GM21723 (cell line): ENCODE data around the gene ARHGAP10.

Source experiments
- ATAC-seq: cut with Tn5 transposase; IDR thresholded peaks from one replicate; pipeline ENCODE4 v1.9.1; 2021; ENCODE audit warnings: mild to moderate bottlenecking, moderate library complexity; ENCODE audit not compliant: unreplicated experiment

The ARHGAP10 gene

GRCh38 chr4:147731580-147732517 lies at the start of gene ARHGAP10:
Gene ARHGAP10, plus strand, starts transcription at chr4:147732088. Its CDS starts 214 bp downstream, at chr4:147732302.
- peak; percentile 69 for ATAC-seq

DNA sequence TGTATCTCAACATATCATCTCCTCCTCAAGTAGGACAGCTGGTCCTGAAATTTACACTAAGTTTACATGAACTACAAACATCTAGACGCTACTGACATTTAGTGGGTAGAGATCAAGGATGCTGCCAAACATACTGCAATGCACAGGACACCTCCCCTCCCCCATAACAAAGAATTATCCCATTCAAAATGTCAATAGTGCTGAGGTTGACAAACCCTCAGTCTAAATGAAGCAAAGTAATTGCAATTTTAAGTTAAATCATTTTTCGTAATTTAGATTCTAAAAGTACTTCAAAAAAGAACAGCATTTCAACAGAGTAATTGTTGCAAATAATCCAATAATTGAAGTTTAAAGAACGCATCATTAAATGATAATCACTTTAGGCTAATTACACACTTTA lies 49.1 kb upstream of the ARHGAP10 start:
- ATAC-seq = no peak

GRCh38 chr4:147683188-147683591 lies 48.7 kb upstream of the ARHGAP10 start:
- ATAC-seq = no peak

- ATAC-seq = peak; percentile 100
These were observed 47.9 kb upstream of the ARHGAP10 start, which contains the start of gene PRMT9 for GRCh38 chr4:147683717-147684700. Gene PRMT9, minus strand, starts transcription at chr4:147684163. Its CDS starts 176 bp downstream, at chr4:147683987.

GRCh38 chr4:147689067-147689466 lies 42.8 kb upstream of the ARHGAP10 start:
- no peak for ATAC-seq

DNA sequence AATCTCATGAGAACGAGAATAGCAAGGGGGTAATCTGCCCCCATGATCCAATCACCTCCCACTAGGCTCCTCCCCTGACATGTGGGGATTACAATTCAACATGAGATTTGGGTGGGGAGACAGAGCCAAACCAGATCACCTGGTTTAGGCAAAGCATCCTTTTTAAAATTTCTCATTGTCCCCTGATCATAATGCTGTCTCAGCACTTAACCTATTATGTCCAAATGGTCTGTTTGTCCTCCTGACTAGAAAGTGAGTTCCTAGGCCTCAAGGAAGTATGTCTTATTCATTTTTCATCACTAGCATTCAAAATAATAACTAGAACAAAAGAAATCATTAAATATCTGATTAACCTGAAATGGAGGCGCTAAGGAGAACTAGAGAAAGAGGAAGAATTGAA lies 40.1 kb upstream of the ARHGAP10 start:
- ATAC-seq = no peak

DNA sequence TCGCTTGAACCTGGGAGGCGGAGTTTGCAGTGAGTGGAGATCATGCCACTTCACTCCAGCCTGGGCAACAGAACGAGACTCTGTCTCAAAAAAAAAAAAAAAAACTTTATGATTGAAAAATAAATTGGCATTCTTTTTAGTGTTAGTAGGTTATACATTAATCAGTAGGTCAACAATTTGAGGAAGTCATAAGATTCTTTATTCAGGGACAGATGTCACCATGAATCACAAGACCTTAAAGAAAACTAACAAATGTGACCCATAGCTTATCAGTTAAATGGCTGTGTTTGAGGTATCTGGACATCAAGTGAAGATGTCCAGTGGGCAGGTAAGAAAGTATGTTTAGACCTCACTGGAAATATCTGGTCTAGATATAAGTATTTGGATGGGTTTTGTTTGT lies 38.7 kb upstream of the ARHGAP10 start:
- no peak for ATAC-seq

- ATAC-seq = no peak
These were observed 35.0 kb upstream of the ARHGAP10 start for GRCh38 chr4:147696866-147697265.

GRCh38 chr4:147704846-147705245 lies 27.0 kb upstream of the ARHGAP10 start:
- no peak for ATAC-seq

DNA sequence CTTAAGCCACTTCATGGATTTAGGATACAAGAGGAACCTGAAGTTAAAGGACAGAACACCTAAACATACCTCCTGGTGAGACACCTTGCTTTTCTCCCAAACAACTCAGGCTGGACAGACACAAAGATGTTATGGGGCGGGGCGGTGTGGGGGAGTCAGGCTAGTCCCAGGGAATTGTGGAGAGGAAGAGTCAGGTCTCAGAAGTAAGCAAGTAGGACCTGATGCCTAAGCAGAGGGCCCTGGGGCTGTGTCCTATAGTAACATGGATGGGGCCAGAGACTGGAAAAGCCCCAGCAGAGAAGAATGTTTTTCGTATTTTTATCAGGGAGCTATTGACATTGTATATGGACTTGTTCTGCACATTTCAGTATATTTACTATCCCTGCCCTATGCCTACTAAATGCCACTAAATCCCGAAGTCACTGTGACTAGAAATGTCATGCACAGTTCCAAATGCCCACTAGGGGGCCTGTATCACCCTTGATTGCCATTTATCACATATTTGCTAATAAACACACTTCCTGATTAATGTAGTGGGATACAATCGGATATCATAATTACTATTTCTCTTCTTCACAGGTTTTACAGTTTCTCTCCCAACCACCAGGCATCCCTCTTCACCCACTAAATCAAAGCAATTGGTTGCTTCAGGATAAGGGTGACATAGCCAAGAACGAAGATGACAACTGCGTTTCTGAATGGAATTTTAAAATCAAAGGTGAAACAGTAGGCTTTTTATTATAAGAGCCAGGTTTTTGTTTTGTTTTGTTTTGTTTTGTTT lies 23.8 kb upstream of the ARHGAP10 start:
- peak; percentile 77 for ATAC-seq

DNA sequence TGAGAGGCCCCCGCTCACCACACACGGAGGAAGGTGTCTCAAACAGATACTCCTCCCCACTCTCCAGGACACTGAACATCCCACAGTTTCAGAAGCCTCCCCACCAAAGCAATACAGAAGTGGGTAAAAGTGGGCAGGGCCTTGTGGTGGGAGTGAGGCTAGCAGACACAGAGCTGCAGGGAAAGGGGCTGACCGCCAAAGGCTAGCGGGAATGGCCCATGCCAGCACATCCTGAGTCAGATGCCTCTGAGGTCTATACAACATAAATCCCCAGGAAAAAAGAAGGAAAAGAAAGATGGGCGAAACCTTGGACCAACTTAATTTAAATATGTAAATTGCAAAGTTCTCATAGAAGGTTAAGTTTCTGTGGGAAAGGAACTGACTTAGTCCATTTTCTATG lies 21.9 kb upstream of the ARHGAP10 start:
- ATAC-seq = no peak

GRCh38 chr4:147714575-147715401 lies 17.1 kb upstream of the ARHGAP10 start:
- ATAC-seq = no peak

GRCh38 chr4:147717878-147718277 lies 14.0 kb upstream of the ARHGAP10 start:
- ATAC-seq = peak; percentile 91

DNA sequence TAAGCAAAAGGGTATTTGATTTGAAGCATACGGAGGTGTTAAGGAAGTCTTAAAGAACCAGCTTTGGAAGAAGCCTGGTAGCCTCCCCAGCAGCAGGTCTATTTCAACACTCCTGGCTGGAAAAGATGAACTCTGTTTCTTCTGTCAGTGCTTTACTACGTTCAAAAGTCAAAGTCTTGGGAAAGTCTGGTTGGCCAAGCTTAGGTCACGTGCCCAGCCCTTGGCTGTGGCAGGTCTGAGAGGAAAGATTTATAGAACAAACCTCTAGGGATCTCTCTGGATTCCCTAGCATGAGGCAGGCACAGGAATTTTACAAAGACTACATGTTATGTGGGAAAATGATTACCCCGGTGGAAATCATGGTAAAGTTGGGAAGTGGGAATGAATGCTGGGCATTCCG lies 8.6 kb upstream of the ARHGAP10 start:
- no peak for ATAC-seq

GRCh38 chr4:147724468-147725201 lies 7.3 kb upstream of the ARHGAP10 start:
- no peak for ATAC-seq

DNA sequence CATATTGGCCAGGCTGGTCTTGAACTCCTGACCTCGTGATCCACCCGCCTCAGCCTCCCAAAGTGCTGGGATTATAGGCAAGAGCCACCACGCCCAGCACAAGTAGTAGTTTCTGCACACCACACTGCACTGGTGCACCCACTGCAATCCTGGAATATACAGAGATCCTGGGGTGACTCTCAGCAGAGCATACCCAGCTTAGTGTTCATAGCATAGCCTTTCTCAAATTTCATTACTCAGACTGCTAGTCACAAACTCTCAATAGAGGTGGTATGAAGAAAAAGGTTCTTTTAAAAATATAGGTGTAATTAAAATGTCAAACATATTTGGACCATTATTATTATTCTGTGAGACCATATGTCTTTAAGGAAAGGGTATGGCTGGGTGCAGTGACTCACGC lies 6.2 kb upstream of the ARHGAP10 start:
- no peak for ATAC-seq

DNA sequence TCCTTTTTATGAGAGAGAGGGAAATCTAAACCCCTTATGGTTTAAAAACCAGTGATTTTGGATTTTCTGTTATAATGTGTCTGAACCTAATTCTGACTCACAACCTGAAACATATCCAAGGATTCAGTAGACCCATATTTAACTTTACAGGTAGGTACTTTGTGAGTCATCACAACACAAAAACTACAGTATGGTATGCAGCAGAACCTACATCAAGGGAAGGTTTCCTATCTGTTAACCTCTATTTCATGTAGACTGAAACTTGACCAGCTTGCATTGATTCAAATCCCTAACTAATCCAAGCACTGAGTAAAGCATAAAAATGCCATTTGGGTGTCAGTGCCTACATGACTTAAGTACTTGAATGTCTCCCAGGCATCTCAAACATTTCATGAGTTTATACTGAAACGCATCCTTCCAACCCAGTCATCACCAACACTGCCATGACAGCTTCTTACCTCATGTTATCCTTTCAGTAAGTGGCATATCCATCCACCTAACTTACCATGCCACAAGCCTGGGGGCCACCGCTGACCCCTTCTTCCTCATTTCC lies 4.3 kb upstream of the ARHGAP10 start:
- ATAC-seq = no peak

GRCh38 chr4:147730333-147730732 lies 1.6 kb upstream of the ARHGAP10 start:
- no peak for ATAC-seq
